ENCODE results near the gene CDH2.

The CDH2 gene

GRCh38 chr18:28167835-28168349 lies 9.0 kb downstream of the CDH2 start:
- DNase-seq = no peak

GRCh38 chr18:28164771-28165483 lies 12.0 kb downstream of the CDH2 start:
- DNase-seq = no peak

- no peak for DNase-seq
Observed at GRCh38 chr18:28163201-28163775, 13.6 kb downstream of the CDH2 start.

GRCh38 chr18:28161608-28162599 lies 15.0 kb downstream of the CDH2 start:
- no peak for DNase-seq

GRCh38 chr18:28159055-28159454 lies 17.9 kb downstream of the CDH2 start:
- DNase-seq = no peak

GRCh38 chr18:28158083-28158581 lies 18.8 kb downstream of the CDH2 start:
- DNase-seq = no peak

- DNase-seq = no peak
Observed at GRCh38 chr18:28153485-28154065, 23.4 kb downstream of the CDH2 start.

GRCh38 chr18:28152754-28153153 lies 24.2 kb downstream of the CDH2 start:
- no peak for DNase-seq

GRCh38 chr18:28152354-28152753 lies 24.6 kb downstream of the CDH2 start:
- DNase-seq = no peak

GRCh38 chr18:28151434-28151833 lies 25.5 kb downstream of the CDH2 start:
- DNase-seq = no peak

GRCh38 chr18:28150925-28151324 lies 26.0 kb downstream of the CDH2 start:
- DNase-seq = no peak

GRCh38 chr18:28149810-28150420 lies 27.0 kb downstream of the CDH2 start:
- no peak for DNase-seq

GRCh38 chr18:28147674-28148171 lies 29.2 kb downstream of the CDH2 start:
- no peak for DNase-seq

- no peak for DNase-seq
Observed at GRCh38 chr18:28143725-28144124, 33.2 kb downstream of the CDH2 start.

- DNase-seq = no peak
Observed at GRCh38 chr18:28138816-28139215, 38.1 kb downstream of the CDH2 start.

GRCh38 chr18:28136071-28136470 lies 40.9 kb downstream of the CDH2 start:
- no peak for DNase-seq

GRCh38 chr18:28134774-28135173 lies 42.2 kb downstream of the CDH2 start:
- no peak for DNase-seq

GRCh38 chr18:28132084-28132483 lies 44.8 kb downstream of the CDH2 start:
- DNase-seq = no peak

- no peak for DNase-seq
Observed at GRCh38 chr18:28128659-28128980, 48.3 kb downstream of the CDH2 start.

GRCh38 chr18:28127763-28128658 lies 48.9 kb downstream of the CDH2 start:
- DNase-seq = no peak

GRCh38 chr18:28127228-28127627 lies 49.7 kb downstream of the CDH2 start:
- no peak for DNase-seq
